MM.1S (cell line): ENCODE data around the gene GCK.

Source experiments
- DNase-seq: peaks from one replicate; pipeline ENCODE4 v3.0.0-alpha.2; 2015
- H2AFZ ChIP-seq: fragments of 300-600 bp; sonication (generic); 2 replicates; pipeline ENCODE4 v1.6.0; 2016; ENCODE audit warnings: antibody characterized with exemption, low read length
- H3F3A ChIP-seq: fragments of 300-600 bp; sonication (generic); 2 replicates; pipeline ENCODE4 v1.6.1; 2016; ENCODE audit warnings: mild to moderate bottlenecking, antibody characterized with exemption, low read length, moderate library complexity, mixed read lengths; ENCODE audit not compliant: insufficient read depth
- H3K27ac ChIP-seq: fragments of 300-600 bp; sonication (generic); 2 replicates; pipeline ENCODE4 v1.5.1; 2016; ENCODE audit warnings: mild to moderate bottlenecking, low read length
- H3K27me3 ChIP-seq: fragments of 300-600 bp; sonication (generic); replicated peaks from 2 replicates; pipeline ENCODE4 v1.6.0; 2016; ENCODE audit warnings: low read length; ENCODE audit not compliant: insufficient read depth
- H3K36me3 ChIP-seq: fragments of 300-600 bp; sonication (generic); replicated peaks from 2 replicates; pipeline ENCODE4 v1.6.1; 2016; ENCODE audit warnings: mild to moderate bottlenecking, low read length, mixed read lengths; ENCODE audit not compliant: insufficient read depth
- H3K4me1 ChIP-seq: fragments of 300-600 bp; sonication (generic); 2 replicates; pipeline ENCODE4 v1.6.1; 2016; ENCODE audit warnings: low read length, mixed read lengths
- H3K4me2 ChIP-seq: fragments of 300-600 bp; sonication (generic); 2 replicates; pipeline ENCODE4 v1.6.0; 2016; ENCODE audit warnings: low read depth, low read length
- H3K4me3 ChIP-seq: fragments of 300-600 bp; sonication (generic); 2 replicates; pipeline ENCODE4 v1.5.1; 2016; ENCODE audit warnings: low read length, mixed read lengths
- H3K79me2 ChIP-seq: fragments of 300-600 bp; sonication (generic); 2 replicates; pipeline ENCODE4 v1.6.1; 2016; ENCODE audit warnings: mixed run types, low read length, mixed read lengths
- H3K9ac ChIP-seq: fragments of 300-600 bp; sonication (generic); 2 replicates; pipeline ENCODE4 v1.6.1; 2016; ENCODE audit warnings: low read length, mixed read lengths
- H3K9me2 ChIP-seq: fragments of 300-600 bp; sonication (generic); replicated peaks from 2 replicates; pipeline ENCODE4 v1.6.1; 2016; ENCODE audit warnings: mild to moderate bottlenecking, low read length, mixed read lengths; ENCODE audit not compliant: insufficient read depth
- H3K9me3 ChIP-seq: fragments of 300-600 bp; sonication (generic); replicated peaks from 2 replicates; pipeline ENCODE4 v1.6.1; 2016; ENCODE audit warnings: mild to moderate bottlenecking, low read length, mixed read lengths; ENCODE audit not compliant: insufficient read depth
- H4K20me1 ChIP-seq: fragments of 300-600 bp; sonication (generic); 2 replicates; pipeline ENCODE4 v1.6.1; 2016; ENCODE audit warnings: mild to moderate bottlenecking, low read length, moderate library complexity, mixed read lengths; ENCODE audit not compliant: insufficient read depth
- CTCF ChIP-seq: fragments of 300-600 bp; sonication (generic); IDR thresholded peaks from 2 replicates; pipeline ENCODE4 v1.5.1; 2016; ENCODE audit warnings: antibody characterized with exemption, low read length, mixed read lengths
- EZH2 ChIP-seq: fragments of 300-600 bp; sonication (generic); optimal IDR thresholded peaks from 2 replicates; pipeline ENCODE3; 2017; ENCODE audit warnings: low read depth, mild to moderate bottlenecking, antibody characterized with exemption, low read length, mixed read lengths
- EZH2phosphoT487 ChIP-seq: fragments of 300-600 bp; sonication (generic); IDR thresholded peaks from 2 replicates; pipeline ENCODE4 v1.6.1; 2018; ENCODE audit warnings: antibody characterized with exemption, low read length

The GCK gene

GRCh38 chr7:44218418-44219201, 29.4 kb upstream of the GCK start:
- DNase-seq: no peak
- Histone ChIP-seq H4K20me1 (no peaks in the 10 kb centered on the region), H3K9ac (no peak overlapping the region), H3K9me2 (no peaks in the 10 kb centered on the region), H3K4me3 (no peak overlapping the region), H3K79me2 (no peaks in the 10 kb centered on the region), H3K9me3 (no peaks in the 10 kb centered on the region), H3K4me1 (no peaks in the 10 kb centered on the region), H2AFZ (no peak overlapping the region), H3F3A (no peaks in the 10 kb centered on the region), H3K27ac (no peak overlapping the region), H3K27me3 (peaks cover 27% of the 10 kb centered on the region), H3K36me3 (no peaks in the 10 kb centered on the region), H3K4me2 (no peak overlapping the region)
- TF ChIP-seq EZH2phosphoT487: no peak
- TF ChIP-seq EZH2: no peak
- TF ChIP-seq CTCF: no peak

- H3K79me2 ChIP-seq: no peaks in the 10 kb centered on the region
- no peaks in the 10 kb centered on the region for H3K9me3 ChIP-seq
- TF ChIP-seq EZH2 (no peak), EZH2phosphoT487 (no peak), CTCF (no peak)
- H3K4me1 ChIP-seq: no peaks in the 10 kb centered on the region
- H3K27ac ChIP-seq: no peak overlapping the region
- DNase-seq: no peak
- no peak overlapping the region for H2AFZ ChIP-seq
- H3K9ac ChIP-seq: no peak overlapping the region
- H3K36me3 ChIP-seq: no peaks in the 10 kb centered on the region
- peaks cover 23% of the 10 kb centered on the region for H3K27me3 ChIP-seq
- no peak overlapping the region for H3K4me3 ChIP-seq
- H3K4me2 ChIP-seq: no peak overlapping the region
- H3K9me2 ChIP-seq: no peaks in the 10 kb centered on the region
- no peaks in the 10 kb centered on the region for H4K20me1 ChIP-seq
- no peaks in the 10 kb centered on the region for H3F3A ChIP-seq
Measured at GRCh38 chr7:44217852-44218402, 28.7 kb upstream of the GCK start.

- Histone ChIP-seq H2AFZ (no peak overlapping the region), H3F3A (no peaks in the 10 kb centered on the region), H3K4me2 (no peak overlapping the region), H3K79me2 (no peaks in the 10 kb centered on the region), H3K27me3 (peaks cover 23% of the 10 kb centered on the region), H3K9ac (no peak overlapping the region), H3K27ac (no peak overlapping the region), H3K9me3 (no peaks in the 10 kb centered on the region), H3K4me3 (no peak overlapping the region), H3K36me3 (no peaks in the 10 kb centered on the region), H3K4me1 (no peaks in the 10 kb centered on the region), H3K9me2 (no peaks in the 10 kb centered on the region), H4K20me1 (no peaks in the 10 kb centered on the region)
- TF ChIP-seq CTCF (no peak), EZH2phosphoT487 (no peak), EZH2 (no peak)
- no peak for DNase-seq
Measured at GRCh38 chr7:44217223-44217714, 28.0 kb upstream of the GCK start.
